HuH-7.5 (cell line): ENCODE results near the gene MARK1.
"Not testable (repeated sequence)": the region's sequence is repeated elsewhere in the genome, so short reads cannot be mapped to it uniquely, and the experiment has no call there.

Source experiments
- DNase-seq: peaks from one replicate; pipeline ENCODE4 v3.0.0; 2011; ENCODE audit warnings: low spot score

MARK1 gene

DNA sequence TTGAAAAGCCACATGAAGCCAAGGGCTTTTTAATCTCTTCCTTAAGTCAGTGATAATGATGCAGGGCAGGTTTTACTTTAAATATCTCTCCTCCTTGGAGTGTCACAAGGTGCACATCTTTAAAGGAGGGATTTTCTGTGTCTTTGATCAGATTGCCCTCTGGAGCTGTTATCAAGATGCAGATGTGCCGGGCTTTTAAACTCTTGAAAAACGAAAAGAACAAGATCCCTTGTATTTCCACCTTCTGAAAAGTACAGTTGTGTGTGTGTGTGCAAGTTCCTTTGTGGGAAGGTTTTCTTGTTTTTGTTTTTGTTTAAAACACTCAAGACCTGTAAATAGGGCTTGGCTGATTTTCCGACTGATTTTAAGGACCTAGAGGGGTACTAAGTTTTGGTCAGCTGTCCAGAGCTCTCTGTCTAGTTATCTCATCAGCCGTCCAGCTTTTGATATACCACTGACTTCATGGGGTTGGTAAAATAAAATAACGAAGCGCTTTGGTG is 1.6 kb downstream of the MARK1 start:
- no peak for DNase-seq

DNA sequence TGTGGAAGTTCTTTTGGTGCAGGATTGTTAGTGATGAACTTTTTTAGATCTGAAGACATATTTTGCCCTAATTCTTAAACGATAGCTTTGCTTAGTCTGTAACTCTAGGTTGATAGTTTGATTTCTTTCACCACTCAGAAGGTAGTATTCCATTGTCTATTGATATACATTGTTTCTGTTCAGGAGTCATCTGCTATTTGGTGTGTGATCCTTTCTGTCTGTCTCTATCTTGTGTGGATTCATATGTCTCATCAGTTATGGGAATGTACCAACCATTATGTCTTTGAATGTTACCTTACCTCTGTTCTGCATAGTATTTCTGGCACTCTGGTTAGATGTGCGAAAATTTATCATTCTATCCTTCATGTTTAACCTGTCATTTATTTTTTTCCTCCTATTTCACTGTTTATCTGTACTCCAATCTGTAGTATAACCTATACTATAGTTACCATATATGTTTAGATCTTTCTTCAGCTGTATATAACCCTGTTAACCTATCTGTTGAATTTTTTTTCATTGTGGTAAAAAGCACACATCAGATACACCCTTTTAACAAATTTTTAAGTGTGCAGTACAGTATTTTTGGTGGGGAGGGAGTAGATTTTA is 5.7 kb downstream of the MARK1 start:
- no peak for DNase-seq

DNA sequence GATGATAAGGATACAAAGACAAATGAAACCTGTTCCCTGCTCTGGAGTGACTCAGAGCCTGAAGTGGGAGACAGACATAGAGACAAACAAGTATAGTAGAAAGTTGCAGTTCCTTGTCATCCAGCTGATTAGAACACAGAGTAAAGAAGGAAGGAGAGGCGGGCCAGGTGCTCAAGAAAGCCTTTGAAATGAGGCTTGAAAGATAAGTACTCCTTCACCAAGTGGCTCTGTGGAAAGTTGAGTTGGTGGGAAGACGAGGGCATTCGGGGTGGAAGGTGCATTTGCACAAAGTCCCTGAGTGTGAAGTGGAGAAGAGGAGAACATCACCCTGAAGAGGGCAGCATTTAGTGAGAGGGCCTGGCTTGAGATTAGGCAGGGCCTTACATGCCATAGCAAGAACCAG is 17.0 kb downstream of the MARK1 start:
- DNase-seq, result no peak

DNA sequence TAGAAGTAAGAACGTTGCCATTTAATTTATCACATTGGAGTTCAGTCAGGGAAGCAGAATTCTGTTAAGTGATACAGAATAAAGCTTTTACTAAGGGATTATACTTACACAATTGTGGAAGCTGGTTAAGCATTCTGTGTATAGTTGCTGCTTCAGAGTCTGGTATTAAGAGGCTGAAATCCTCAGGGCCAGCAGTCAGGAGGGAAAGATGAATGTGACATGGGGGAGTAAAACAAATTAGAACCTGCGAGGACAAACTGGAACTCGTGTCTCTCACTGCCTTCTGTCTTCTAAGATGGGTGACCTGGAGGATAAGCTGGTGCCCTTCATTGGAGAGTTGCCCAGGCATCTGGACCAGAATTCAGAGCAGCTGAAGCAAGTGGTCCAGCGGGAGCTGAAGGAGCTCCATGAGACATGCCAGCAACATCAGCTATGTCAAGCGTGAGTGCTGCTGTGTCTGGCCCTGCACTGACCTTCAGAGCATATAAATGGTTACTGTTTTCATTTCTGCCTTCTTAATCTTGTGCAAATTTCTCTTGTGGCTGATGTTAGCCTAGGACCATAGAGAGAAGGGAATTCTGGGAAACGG is 23.0 kb downstream of the MARK1 start:
- DNase-seq, result no peak

DNA sequence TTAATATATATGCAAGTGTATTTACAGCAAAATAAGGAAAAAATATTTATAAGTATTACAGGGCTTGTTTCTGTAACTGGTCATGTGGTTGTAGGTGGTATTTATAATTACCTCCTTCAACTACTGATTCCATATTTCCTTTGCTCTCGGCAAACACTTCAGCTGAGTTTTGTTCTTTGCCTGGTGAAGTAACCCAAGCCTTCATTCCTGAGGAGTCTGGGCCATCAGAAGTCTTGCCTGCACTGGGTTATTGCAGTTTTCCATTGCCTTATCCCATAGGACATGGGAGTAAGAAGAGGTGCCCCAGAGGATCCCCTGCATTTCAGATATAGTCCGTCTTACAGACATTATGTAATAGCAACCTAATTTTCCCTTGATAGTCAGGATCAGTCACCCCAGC is 23.8 kb downstream of the MARK1 start:
- no peak for DNase-seq

DNA sequence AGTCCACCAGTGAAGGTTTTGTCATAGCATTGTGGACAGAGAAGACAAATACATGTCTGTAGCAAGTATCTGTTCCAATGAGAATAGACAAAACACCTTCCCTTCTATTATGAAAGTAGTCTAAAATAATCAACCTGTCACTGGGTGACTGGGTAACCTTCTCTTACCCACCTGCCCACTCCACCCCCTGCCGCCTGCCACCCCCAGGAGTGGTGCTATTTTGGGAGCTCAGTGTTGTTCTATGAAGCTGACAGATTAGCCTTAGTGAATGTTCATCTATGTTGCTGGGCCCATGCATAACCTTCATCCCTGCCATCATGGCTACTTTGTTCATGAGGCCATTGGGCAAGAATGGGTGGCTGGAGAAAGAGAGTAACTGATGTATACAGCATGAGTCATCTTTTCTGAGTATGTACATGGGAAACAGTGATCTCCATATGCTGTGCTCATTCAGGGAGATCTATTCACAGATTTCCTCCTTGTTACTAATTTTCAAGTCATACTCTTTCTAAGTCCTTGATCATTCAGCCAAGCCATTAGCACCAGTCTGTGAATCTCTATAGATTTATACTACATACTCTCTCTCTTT is 24.8 kb downstream of the MARK1 start:
- no peak for DNase-seq

DNA sequence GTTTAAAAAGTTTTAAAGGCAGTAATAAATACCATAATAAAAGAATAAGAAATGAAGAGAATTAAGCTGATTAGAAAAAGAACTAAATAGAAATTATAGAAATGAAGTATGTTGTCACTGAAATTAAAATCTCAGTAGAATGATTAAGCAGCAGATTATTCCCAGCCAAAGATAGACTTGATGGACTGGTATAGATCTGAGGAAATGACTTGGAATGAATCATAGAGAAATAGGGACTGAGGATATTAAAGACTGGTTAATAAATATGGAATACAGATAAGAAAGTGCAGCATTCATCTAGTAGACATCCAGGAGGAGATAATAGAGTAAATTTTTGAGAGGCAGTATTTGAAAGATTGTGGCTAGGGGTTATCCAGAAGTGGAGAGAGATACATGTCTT is 28.7 kb downstream of the MARK1 start:
- no peak for DNase-seq

DNA sequence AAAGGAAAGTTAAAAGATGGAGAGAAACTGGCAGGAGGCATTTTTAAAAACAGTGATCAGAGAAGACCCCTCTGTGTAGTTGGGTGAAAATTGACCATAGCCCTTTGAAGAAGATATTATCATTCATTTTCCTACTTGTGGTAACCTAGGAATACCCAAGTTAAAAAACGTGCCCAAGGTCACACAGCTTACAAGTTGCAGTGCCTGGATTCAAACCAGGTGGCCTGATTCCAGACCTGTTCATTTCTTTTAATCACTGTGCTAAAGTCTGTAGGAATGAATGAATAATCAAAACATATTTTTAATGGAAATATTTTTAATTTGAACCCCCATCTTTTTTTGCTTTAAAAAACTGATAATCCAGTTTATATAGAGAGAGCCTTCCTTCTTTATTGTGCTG is 35.6 kb downstream of the MARK1 start:
- no peak for DNase-seq

DNA sequence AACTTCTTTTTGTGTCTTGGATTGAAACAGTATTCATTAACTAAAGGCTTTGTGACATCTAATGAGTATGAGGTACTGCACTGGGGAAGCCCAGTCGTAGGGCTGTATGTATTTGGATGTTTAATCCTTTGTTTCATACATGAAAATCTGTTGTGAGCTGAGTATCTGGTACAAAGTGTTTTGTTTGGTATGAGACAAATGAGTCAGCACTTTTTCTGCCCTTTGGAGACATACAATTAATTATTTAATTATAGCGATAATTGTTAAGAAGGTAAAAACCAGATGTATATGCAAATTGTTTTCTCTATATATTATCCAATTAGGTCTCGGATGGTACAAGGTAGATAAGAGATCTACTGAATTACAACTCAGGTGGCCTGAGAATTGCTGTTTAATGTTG is 36.3 kb downstream of the MARK1 start:
- DNase-seq, result no peak

DNA sequence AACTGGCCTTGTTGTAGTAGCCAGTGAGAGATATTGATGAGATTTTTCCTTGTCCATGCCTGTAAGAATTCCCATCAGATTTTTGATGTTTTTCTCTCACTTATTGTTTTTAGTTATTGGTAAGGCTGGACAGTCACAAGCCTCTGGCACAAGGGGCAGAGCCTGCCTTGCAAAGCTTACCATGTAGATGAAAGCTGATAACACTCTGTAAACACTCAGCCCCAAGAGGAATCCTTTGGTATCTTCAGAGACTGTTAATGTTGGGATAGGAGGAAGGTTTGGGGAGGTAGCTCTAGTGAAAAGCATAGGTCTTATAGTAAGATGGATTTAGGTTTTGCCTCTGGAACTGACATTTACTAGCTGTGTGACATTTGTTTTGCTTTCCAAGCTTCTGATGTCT is 37.7 kb downstream of the MARK1 start:
- DNase-seq, result no peak

DNA sequence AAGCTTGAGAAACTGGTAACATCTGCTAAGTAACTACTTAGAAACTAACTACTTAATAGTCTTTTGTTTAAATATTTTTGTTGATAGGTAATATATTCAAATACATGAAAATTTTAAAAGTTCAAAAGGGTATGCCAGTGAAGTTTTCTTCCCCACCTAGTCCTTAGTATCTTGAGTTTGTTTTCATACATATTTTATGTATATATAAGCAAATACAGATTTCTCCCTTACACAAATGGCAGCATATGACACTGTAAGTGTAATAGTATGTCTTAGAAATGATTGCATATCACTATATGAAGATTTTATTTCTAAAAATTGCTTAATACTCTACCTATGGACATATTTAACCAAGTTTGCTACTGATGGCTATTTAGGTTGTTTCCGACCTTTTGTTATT is 38.9 kb downstream of the MARK1 start:
- no peak for DNase-seq

DNA sequence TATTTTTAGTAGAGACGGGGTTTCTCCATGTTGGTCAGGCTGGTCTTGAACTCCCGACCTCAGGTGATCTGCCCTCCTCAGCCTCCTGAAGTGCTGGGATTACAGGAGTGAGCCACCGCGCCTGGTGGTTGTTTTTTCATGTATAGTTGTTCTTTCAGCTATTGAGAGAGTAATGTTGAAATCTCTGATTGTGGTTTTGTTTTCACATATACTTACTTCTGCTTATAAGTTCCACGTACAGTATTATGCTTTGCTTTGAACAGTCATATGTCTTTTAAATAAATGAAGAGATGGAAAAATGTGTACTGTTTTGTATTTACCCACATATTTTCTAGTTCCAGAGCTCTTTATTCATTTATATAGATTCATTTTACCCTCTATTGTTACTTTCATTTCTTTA is 44.5 kb downstream of the MARK1 start:
- no peak for DNase-seq

DNA sequence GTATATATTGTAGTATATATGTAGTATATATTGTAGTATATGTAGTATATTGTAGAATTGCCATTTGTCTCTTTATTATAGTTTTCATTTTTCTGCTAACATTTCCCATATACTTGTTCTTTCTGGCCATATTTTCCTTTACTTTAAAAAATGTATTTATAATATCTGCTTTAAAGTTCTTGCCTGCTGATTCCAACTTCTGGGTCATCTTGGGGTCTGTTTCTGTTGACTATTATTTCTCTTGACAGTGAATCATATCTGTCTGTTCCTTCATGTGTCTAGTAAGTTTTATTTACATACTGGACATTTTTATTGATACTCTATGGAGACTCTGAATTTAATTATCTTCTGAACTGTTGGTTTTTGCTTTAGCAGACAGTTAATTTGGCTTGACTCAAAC is 45.9 kb downstream of the MARK1 start:
- no peak for DNase-seq

DNA sequence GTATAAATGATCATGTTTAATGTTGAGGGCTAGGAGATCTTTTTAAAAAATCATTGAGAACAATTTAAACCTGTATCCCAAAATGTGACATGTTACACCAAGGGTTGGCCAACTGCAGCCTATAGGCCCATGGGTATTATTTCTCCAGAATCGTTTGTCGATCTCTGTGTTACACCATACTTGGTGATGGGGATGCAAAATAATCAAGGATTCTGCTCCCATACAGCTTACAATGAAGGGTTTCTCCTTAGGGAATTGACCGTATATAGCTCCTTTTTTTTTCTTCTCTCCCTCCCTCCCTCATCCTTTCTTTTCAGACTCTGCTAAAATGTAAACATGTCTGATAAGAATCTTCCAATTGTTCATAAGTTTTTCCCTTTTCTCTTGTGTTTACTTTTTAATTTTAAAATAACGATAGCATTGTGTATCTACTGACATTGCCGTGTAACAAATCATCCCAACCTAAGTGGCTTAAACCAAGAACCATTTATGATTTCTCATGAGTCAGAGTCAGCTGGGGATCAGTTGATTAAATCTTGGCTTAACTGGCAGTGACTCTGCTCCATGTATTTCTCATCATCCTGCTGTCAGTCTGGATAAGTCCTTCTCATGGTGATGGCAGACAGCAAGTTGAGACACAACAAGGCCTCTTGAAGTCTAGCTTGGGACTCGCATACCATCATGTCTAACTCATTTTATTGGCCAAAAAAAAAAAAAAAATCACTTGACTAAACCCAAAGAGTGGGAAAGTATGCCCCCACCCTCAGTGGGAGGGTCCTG is 48.0 kb downstream of the MARK1 start:
- no peak for DNase-seq

DNA sequence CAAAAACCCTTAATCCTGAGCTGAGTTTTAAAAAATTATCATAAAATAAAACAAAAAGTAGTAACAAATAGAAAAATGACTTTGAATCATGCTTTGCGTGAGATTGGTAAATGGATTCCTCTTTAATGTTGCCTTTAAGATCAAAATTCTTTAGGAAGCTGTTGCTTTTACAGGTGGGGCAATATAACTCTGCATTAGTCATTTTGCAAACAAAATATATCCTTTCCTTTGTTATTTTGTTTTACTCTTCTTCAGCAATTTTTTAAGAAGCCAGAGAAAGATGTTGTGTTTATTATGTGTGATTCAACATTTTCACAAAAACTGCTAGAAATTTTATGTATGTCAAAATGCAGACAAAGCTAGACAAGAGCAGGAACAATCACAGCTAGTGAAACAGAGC is 50.0 kb downstream of the MARK1 start:
- no peak for DNase-seq

DNA sequence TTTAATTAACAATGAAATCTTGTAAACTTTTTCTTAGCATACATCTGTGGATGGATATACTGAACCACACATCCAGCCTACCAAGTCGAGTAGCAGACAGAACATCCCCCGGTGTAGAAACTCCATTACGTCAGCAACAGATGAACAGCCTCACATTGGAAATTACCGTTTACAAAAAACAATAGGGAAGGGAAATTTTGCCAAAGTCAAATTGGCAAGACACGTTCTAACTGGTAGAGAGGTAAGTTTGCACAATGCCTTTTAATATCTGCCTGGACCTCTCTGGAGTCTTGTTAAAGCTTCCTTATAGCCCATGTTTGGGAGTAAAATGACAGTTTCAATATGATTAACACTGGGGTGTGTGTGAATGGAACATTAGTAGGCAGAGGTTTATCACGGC is 51.4 kb downstream of the MARK1 start:
- DNase-seq, result no peak

DNA sequence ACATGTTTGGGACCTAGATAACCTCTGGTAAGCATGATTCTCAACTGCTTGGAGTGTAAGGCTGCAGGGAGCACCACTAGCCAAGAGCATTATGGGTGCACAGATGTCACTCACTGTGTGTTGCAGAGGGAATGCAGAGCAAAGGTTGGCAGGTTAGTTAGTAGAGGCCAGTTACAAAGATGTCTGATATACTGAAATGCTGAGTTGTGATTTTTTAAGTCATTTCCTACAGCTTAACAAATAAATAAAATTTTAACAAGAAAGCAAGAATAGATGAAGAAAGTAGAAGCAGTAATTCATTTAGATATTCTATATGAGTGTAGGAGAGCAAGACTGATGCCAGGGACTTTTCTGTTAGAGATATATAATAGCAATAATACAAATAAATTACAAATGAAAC is 64.8 kb downstream of the MARK1 start:
- no peak for DNase-seq

DNA sequence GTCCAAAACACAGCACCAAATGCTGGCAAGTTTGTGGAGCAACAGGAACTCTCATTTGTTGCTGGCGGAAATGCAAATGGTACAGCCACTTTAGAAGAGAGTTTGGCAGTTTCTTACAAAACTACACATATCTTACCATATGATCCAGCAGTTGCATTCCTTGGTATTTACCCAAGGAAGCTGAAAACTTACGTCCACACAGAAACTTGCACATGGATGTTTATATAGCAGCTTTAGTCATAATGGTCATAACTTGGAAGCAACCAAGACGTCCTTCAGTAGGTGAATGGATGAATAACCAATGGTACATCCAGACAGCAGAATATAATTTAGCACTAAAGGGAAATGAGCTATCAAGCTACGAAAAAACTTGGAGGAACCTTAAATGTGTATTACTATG is 66.4 kb downstream of the MARK1 start:
- DNase-seq, result no peak

DNA sequence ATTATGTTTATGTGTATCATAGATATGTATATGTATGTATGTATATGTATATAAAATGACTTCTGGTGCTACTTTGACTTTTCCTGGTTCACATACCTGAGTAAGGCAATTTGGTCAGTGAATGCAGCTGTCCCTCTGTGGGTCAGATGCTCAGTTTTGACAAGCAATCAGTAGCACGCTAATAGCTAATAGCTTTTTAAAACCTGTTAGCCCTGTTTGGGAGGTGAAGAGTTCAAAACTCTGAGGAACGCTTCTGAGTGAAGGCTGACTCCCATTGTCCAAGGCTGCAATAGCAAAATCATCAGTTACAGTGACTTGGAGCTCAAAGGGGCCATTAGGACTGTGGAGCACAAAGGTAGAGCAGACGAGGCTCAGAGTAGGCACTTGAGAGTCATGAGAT is 67.2 kb downstream of the MARK1 start:
- no peak for DNase-seq

DNA sequence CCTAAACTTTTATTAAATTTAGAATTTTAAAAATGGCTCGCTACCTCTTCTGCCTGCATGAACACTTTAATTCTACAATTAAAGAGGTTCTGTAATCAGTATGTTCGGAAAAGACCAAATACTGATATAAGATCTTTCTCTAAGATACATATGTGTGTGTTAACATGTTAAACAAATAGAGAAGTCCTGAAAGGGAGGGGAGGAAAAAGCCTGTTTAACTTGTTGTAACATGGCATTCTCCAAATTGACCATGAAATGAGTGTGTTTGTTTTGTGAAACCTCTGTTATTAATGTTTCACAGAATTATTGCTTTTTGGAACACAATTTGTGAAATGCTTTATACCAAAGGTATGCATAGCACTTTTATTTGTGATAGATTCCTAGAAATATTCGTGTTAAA is 77.0 kb downstream of the MARK1 start:
- no peak for DNase-seq

DNA sequence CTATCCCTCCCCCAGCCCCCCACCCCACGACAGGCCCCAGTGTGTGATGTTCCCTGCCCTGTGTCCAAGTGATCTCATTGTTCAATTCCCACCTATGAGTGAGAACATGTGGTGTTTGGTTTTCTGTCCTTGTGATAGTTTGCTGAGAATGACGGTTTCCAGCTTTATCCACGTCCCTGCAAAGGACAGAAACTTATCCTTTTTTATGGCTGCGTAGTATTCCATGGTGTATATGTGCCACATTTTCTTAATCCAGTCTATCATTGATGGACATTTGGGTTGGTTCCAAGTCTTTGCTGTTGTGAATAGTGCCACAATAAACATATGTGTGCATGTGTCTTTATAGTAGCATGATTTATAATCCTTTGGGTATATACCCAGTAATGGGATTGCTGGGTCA is 77.7 kb downstream of the MARK1 start:
- DNase-seq, result not testable (repeated sequence)

DNA sequence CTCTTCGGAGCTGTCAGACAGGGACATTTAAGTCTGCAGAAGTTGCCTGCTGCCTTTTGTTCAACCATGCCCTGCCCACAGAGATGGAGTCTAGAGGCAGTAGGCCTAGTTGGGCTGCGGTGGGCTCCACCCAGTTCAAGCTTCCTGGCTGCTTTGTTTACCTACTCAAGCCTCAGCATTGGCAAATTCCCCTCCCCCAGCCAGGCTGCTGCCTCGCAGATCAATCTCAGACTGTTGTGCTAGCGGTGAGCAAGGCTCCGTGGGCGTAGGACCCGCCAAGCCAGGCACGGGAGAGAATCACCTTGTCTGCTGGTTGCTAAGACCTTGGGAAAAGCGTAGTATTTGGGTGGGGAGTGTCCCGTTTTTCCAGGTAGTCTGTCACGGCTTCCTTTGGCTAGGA is 83.2 kb downstream of the MARK1 start:
- not testable (repeated sequence) for DNase-seq

DNA sequence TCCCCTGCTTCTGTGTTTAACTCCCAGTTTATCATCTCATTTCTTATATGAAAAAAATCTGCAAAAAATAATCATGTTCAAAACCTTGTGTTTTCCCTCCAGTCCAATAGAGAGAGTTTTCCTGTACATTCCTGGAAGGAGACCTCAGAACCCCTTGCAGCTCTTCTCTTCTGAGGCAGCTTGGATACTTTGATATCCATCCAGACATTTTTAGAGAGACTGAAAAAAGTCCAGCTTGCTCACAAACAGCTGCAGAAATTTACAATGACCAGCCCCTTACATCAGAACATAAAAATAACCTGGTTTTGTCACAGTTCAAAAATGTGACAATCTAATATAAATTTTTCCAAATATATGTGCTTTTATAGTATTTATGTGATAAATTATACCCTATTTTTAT is 88.9 kb downstream of the MARK1 start:
- no peak for DNase-seq
